Thyroid gland (tissue), 4 donors: Measurements from ENCODE around the gene TRIM46. TPM values are rescaled to one million over a fixed set of nuclear protein-coding genes. Genes with fewer than 3 reads are reported as not detected.

Experiments used
- DNase-seq, 2 donors: peaks; one replicate each; pipeline ENCODE4 v3.0.0-alpha.2; 2019
- H3K27ac ChIP-seq, 3 donors: fragments of 200-600 bp; sonication (generic); 1 replicate in 2 of 3; 2 replicates in 1 of 3; pipeline ENCODE4 v1.5.1; 2016 to 2019; ENCODE audit warnings: mild to moderate bottlenecking in 1 of 3, moderate library complexity in 1 of 3
- H3K27me3 ChIP-seq: fragments of 200-600 bp; sonication (generic); one replicate; pipeline ENCODE4 v1.5.1; 2019
- H3K36me3 ChIP-seq, 2 donors: fragments of 200-600 bp; sonication (generic); one replicate each; pipeline ENCODE4 v1.5.1; 2016 to 2019
- H3K4me1 ChIP-seq, 2 donors: fragments of 200-600 bp; sonication (generic); one replicate each; pipeline ENCODE4 v1.5.1; 2017 to 2019
- H3K4me3 ChIP-seq, 3 donors: fragments of 200-600 bp; sonication (generic); replicated peaks in 1 of 3; 1 replicate in 2 of 3; 2 replicates in 1 of 3; pipeline ENCODE4 v1.5.1; 2016; ENCODE audit warnings: mild to moderate bottlenecking in 1 of 3
- H3K9me3 ChIP-seq: fragments of 200-600 bp; sonication (generic); one replicate; pipeline ENCODE4 v1.5.1; 2017
- POLR2A ChIP-seq, 2 donors: fragments of 450-650 bp; IDR thresholded peaks; one replicate each; pipeline ENCODE4 v1.6.1; 2017; ENCODE audit warnings: antibody characterized with exemption in 2 of 2, mild to moderate bottlenecking in 2 of 2, moderate library complexity in 1 of 2
- WGBS, 2 donors: methylation state at CpG; one replicate each; pipeline ENCODE4 v1.1.5; 2017; 5-methylcytosine and 5-hydroxymethylcytosine counted together
- intact Hi-C: fragments of 100-400 bp; cut with DNase I; formaldehyde crosslinking; loops from one replicate; pipeline ENCODE4 v1.15.1; 2023
- total RNA-seq, 4 donors: library from RNA; depleted of rRNA; stranded (reverse); fragments of >200 nt; gene quantifications; one replicate each; pipeline ENCODE4 v1.2.3, GENCODE V29; 2016
- TF ChIP-seq, protein P1 (sequence below), 6 experiments: fragments of 200-600 bp in 3 of 6; fragments of 450-650 bp in 3 of 6; sonication (generic) in 3 of 6; IDR thresholded peaks; one replicate each; pipeline ENCODE4 v1.5.1; 2016 to 2019; ENCODE audit warnings: antibody characterized with exemption in 6 of 6, mild to moderate bottlenecking in 2 of 6, inconsistent platforms in 1 of 6, moderate library complexity in 1 of 6

The TRIM46 gene
- total RNA-seq, 4 donors from 2014 or later: 0.45 TPM; not detected in 3

DNA sequence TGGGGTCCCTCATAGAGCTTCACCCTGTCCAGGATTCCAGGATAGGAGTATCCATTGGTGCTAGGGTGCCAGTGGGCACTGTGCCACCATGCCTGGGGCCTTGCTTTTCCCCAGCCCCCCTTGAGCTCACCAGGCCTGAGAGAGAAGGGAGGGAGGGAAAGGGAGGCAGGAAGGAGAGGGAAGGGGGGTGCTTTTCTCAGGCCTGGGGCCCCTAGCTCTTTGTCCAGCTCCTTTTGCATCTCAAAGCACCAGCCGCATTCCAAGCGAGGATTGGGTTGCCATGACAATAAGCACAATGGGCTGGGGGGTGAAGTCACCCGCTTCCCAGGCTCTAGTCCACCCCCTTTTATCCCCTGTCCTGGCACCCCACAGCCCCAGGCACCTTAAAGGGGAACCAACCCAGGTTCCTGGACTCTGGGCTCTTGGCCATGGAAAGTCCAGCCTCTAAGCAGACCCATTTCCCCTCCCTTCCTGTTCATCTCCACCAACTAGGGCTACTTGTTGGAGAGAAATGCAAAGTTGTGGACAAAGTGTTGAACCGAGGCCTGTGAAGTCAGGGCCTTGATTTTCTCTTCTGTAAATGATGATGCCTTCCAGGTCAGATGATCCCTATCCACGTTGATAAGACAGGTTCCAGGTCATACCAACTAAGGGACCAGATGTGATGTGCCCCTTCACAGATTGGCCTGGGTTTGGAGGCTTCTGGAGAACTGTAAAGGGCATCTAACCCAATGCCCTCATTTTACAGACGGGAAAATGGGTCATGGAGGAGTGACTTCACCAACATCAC lies 22.6 kb downstream of the TRIM46 start:
- 81 to 90% methylated on average over 6 of the region's 6 CpGs for WGBS, 2 donors
- no peak for DNase-seq
- no peaks in the 10 kb centered on the region for H3K9me3 ChIP-seq
- H3K4me3 ChIP-seq: no peak overlapping the region
- TF ChIP-seq, protein P1, sequence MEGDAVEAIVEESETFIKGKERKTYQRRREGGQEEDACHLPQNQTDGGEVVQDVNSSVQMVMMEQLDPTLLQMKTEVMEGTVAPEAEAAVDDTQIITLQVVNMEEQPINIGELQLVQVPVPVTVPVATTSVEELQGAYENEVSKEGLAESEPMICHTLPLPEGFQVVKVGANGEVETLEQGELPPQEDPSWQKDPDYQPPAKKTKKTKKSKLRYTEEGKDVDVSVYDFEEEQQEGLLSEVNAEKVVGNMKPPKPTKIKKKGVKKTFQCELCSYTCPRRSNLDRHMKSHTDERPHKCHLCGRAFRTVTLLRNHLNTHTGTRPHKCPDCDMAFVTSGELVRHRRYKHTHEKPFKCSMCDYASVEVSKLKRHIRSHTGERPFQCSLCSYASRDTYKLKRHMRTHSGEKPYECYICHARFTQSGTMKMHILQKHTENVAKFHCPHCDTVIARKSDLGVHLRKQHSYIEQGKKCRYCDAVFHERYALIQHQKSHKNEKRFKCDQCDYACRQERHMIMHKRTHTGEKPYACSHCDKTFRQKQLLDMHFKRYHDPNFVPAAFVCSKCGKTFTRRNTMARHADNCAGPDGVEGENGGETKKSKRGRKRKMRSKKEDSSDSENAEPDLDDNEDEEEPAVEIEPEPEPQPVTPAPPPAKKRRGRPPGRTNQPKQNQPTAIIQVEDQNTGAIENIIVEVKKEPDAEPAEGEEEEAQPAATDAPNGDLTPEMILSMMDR (IDR thresholded peaks at IDR 0.05): no peak
- TF ChIP-seq POLR2A (IDR thresholded peaks at IDR 0.05): no peak
- intact Hi-C loops: no loop called here
- no peak overlapping the region for H3K27ac ChIP-seq
- H3K36me3 ChIP-seq: no peaks in the 10 kb centered on the region
- H3K27me3 ChIP-seq: no peaks in the 10 kb centered on the region
- H3K4me1 ChIP-seq: peaks cover 9 to 34% of the 10 kb centered on the region in 2 donors

DNA sequence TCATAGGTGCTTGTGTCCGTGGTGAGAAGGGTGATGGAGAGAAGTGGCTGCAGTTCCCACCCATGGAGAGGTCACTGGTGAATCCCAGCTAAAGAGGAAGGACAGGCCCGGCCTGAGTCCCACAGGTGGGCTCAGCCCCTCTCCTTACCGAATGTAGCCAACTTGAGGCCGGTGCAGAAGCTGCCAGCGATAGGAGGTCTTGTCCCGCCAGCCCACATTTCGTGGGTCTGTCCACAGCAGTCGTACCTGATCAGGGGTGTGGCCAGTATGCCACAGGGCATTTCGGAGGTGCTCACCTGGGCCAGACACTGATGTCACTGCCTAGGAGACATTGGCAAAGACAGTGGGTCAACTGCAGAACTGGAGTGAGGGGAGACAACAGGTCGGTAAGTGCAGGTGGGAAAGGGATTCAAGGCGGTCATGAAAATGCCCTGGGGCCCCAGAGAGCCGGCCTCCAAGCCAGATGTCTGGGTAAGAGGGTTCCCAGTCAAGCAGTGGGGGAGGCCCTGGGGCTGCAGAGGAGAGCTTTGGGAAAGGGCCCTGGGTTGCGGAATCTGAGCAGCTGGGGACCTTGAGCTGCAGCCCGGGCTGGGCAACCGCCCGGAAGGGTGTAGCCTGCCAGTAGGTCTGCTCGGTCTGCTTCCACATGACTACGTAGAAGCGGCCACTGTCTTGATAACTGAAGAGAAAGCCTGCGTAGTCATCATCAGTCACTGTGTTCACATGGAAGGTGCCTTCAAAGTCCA lies 23.4 kb downstream of the TRIM46 start:
- H3K9me3 ChIP-seq: no peaks in the 10 kb centered on the region
- H3K36me3 ChIP-seq: no peaks in the 10 kb centered on the region
- WGBS, 2 donors: 92 to 94% methylated on average over 15 to 20 of the region's 20 CpGs
- H3K27me3 ChIP-seq: no peaks in the 10 kb centered on the region
- H3K4me1 ChIP-seq: peaks cover 9 to 32% of the 10 kb centered on the region in 2 donors
- TF ChIP-seq POLR2A (IDR thresholded peaks at IDR 0.05): no peak
- TF ChIP-seq, protein P1 (IDR thresholded peaks at IDR 0.05): no peak
- H3K27ac ChIP-seq: no peak overlapping the region
- intact Hi-C loops: no loop called here
- DNase-seq: no peak
- H3K4me3 ChIP-seq: no peak overlapping the region

DNA sequence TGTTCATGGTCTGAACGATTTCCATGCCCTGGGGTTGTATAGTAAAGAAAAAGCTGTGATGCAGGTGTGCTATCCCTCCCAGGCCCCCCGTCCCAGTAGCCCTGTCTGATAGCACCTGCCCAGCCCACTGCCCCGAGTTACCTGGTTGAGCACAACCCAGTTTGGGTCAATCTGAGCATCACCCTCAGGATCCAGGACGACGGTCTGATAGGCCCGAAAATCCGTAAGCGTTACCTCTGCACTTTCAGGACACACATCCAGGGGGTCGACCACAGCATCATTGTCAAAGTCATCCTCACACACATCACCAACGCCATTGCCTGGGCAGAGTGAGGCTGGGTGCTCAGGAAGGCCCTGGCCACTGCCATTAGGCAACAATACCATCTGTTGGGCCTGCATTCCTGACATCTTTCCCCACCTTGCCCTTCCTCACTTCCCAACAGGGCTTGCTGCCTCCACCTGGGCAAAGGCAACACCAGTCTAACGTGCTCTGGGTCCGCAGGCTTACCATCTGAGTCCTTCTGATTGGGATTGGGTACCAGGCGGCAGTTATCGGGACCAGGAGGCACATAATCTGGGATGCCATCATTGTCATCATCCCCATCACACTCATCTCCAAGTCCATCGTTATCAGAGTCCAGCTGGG lies 24.4 kb downstream of the TRIM46 start:
- WGBS, 2 donors: 91 to 95% methylated on average over 15 of the region's 15 CpGs
- H3K36me3 ChIP-seq: no peaks in the 10 kb centered on the region
- no peak for TF ChIP-seq POLR2A (IDR thresholded peaks at IDR 0.05)
- TF ChIP-seq, protein P1 (IDR thresholded peaks at IDR 0.05): no peak

DNA sequence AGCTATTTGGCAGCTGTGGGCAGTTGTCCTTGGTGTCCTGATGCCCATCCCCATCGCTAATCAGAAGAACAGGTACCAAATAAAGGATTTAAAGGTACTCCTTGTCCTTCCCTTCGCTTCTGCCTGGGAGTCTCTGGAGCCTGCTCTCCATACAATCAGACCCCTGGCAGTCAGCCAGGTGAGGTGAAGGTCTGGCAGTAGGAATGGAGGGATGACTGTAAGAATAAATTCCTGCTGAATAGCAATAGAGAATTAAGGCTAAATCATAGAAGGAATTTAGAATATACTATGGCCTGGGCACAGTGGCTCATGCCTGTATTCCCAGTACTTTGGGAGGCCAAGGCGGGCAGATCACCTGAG lies 24.9 kb downstream of the TRIM46 start:
- no peak overlapping the region for H3K27ac ChIP-seq
- H3K4me1 ChIP-seq: peaks cover 9 to 19% of the 10 kb centered on the region in 2 donors
- TF ChIP-seq, protein P1 (IDR thresholded peaks at IDR 0.05): no peak
- TF ChIP-seq POLR2A (IDR thresholded peaks at IDR 0.05): no peak
- WGBS, 2 donors: 94 to 100% methylated on average over 3 of the region's 3 CpGs
- no peak overlapping the region for H3K4me3 ChIP-seq
- intact Hi-C loops: no loop called here
- no peaks in the 10 kb centered on the region for H3K27me3 ChIP-seq
- no peaks in the 10 kb centered on the region for H3K9me3 ChIP-seq
- no peak for DNase-seq
- no peaks in the 10 kb centered on the region for H3K36me3 ChIP-seq

More for the DNA sequence above, 24.4 kb downstream of the TRIM46 start:
- DNase-seq: no peak
- intact Hi-C loops: no loop called here
- H3K9me3 ChIP-seq: no peaks in the 10 kb centered on the region
- no peaks in the 10 kb centered on the region for H3K27me3 ChIP-seq
- peaks cover 9 to 22% of the 10 kb centered on the region in 2 donors for H3K4me1 ChIP-seq
- no peak overlapping the region for H3K4me3 ChIP-seq
- H3K27ac ChIP-seq: no peak overlapping the region
